B cell (primary cell): ENCODE measurements around the gene SLC25A17. TPM values are rescaled to one million over a fixed set of nuclear protein-coding genes. Genes with fewer than 3 reads are reported as not detected.

ENCODE experiments used
- ATAC-seq: fragments of 200-7000 bp; cut with Tn5 transposase; one replicate; pipeline ENCODE4 v1.10.0; 2021; ENCODE audit warnings: low read depth, mild to moderate bottlenecking, moderate number of reproducible peaks, moderate library complexity
- CTCF ChIA-PET: fragments of 350-600 bp; sonication (Branson Sonifier 250); formaldehyde crosslinking; loops from one replicate; lab custom pipeline; 2021; ENCODE audit warnings: antibody characterized with exemption, inconsistent platforms; lab: Charles Lee
- POLR2A ChIA-PET: fragments of 350-600 bp; sonication (Branson Sonifier 250); formaldehyde crosslinking; loops from one replicate; lab custom pipeline; 2021; ENCODE audit warnings: antibody characterized with exemption; lab: Charles Lee
- DNase-seq: peaks from one replicate; pipeline ENCODE4 v3.0.0; 2013
- H2AFZ ChIP-seq: 2 replicates; pipeline ENCODE4 v1.6.1; 2012; ENCODE audit warnings: mild to moderate bottlenecking, low read depth, low read length; ENCODE audit not compliant: insufficient read depth, poor library complexity, severe bottlenecking
- H3K27ac ChIP-seq, 2 donors: 1 replicate in 1 of 2; 2 replicates in 1 of 2; pipeline ENCODE4 v1.5.1; 2012 to 2013; ENCODE audit warnings: low read length in 2 of 2, mild to moderate bottlenecking in 2 of 2, moderate library complexity in 1 of 2
- H3K27me3 ChIP-seq, 4 experiments: fragments of 200-600 bp in 1 of 4; sonication (generic) in 1 of 4; replicated peaks in 1 of 4; 1 replicate in 2 of 4; 2 replicates in 2 of 4; pipeline versions ENCODE4 v1.6.1 to v1.7.0; 2013 to 2016; ENCODE audit warnings: low read length in 3 of 4, mild to moderate bottlenecking in 2 of 4, mixed read lengths in 1 of 4, moderate library complexity in 1 of 4; ENCODE audit not compliant: insufficient read depth in 4 of 4, control insufficient read depth in 3 of 4; ENCODE audit errors: control extremely low read depth in 1 of 4
- H3K36me3 ChIP-seq, 2 experiments: replicated peaks in 1 of 2; 1 replicate in 1 of 2; 2 replicates in 1 of 2; pipeline versions ENCODE4 v1.6.1 to v1.7.1; 2013; ENCODE audit warnings: low read length in 1 of 2; ENCODE audit not compliant: insufficient read depth in 2 of 2, control insufficient read depth in 1 of 2; ENCODE audit errors: control extremely low read depth in 1 of 2, extremely low read depth in 1 of 2
- H3K4me1 ChIP-seq, 2 donors: fragments of 200-600 bp in 1 of 2; sonication (generic) in 1 of 2; 1 replicate in 1 of 2; 2 replicates in 1 of 2; pipeline versions ENCODE4 v1.5.1 to v1.6.1; 2013 to 2017; ENCODE audit warnings: low read length in 2 of 2; ENCODE audit not compliant: control insufficient read depth in 2 of 2, insufficient read depth in 2 of 2
- H3K4me2 ChIP-seq: replicated peaks from 2 replicates; pipeline ENCODE3; 2012; ENCODE audit warnings: mild to moderate bottlenecking, low read depth, low read length; ENCODE audit not compliant: poor library complexity, severe bottlenecking
- H3K4me3 ChIP-seq, 5 experiments: fragments of 200-600 bp in 1 of 5; sonication (generic) in 1 of 5; 1 replicate in 3 of 5; 2 replicates in 2 of 5; pipeline versions ENCODE4 v1.5.1 to v1.7.0; 2011 to 2016; ENCODE audit warnings: low read length in 4 of 5, mild to moderate bottlenecking in 4 of 5, low read depth in 2 of 5, control low read depth in 1 of 5, moderate library complexity in 1 of 5; ENCODE audit not compliant: insufficient read depth in 1 of 5; ENCODE audit errors: control extremely low read depth in 1 of 5, extremely low read depth in 1 of 5
- H3K79me2 ChIP-seq: fragments of 200-600 bp; sonication (generic); one replicate; pipeline ENCODE4 v1.6.0; 2016; ENCODE audit warnings: low read length; ENCODE audit not compliant: control insufficient read depth, insufficient read depth
- H3K9ac ChIP-seq: fragments of 200-600 bp; sonication (generic); 2 replicates; pipeline ENCODE4 v1.6.1; 2017; ENCODE audit warnings: mild to moderate bottlenecking, low read length, moderate library complexity
- H3K9me3 ChIP-seq, 3 donors: one replicate each; pipeline versions ENCODE4 v1.6.1 to v1.7.1; 2013; ENCODE audit warnings: low read length in 2 of 3; ENCODE audit not compliant: control insufficient read depth in 2 of 3, insufficient read depth in 1 of 3; ENCODE audit errors: control extremely low read depth in 1 of 3
- H4K20me1 ChIP-seq: 2 replicates; pipeline ENCODE4 v1.6.0; 2012; ENCODE audit warnings: mild to moderate bottlenecking, low read length; ENCODE audit not compliant: insufficient read depth, control insufficient read depth, poor library complexity, severe bottlenecking
- H3K27ac Mint-ChIP-seq: one replicate; pipeline ENCODE4 v1.8.0; 2021; ENCODE audit warnings: mixed read lengths
- H3K27me3 Mint-ChIP-seq: one replicate; pipeline ENCODE4 v1.8.0; 2021; ENCODE audit warnings: mixed read lengths
- H3K4me1 Mint-ChIP-seq: one replicate; pipeline ENCODE4 v1.8.0; 2021; ENCODE audit warnings: mixed read lengths
- H3K4me3 Mint-ChIP-seq: one replicate; pipeline ENCODE4 v1.8.0; 2021; ENCODE audit warnings: mixed read lengths
- H3K9me3 Mint-ChIP-seq: one replicate; pipeline ENCODE4 v1.8.0; 2022; ENCODE audit warnings: mixed read lengths; ENCODE audit not compliant: insufficient read depth
- CTCF ChIP-seq: fragments of 200-600 bp; IDR thresholded peaks from one replicate; pipeline ENCODE4 v1.8.0; 2022; ENCODE audit warnings: antibody characterized with exemption, mild to moderate bottlenecking
- EZH2 ChIP-seq: IDR thresholded peaks from 2 replicates; pipeline ENCODE4 v1.6.1; 2012; ENCODE audit warnings: borderline replicate concordance, low read depth, mild to moderate bottlenecking, moderate library complexity, low read length; ENCODE audit not compliant: insufficient read depth, poor library complexity, severe bottlenecking
- WGBS: methylation state at CpG from one replicate; pipeline ENCODE4 v1.1.5; 2013; ENCODE audit warnings: missing lambda C conversion rate; ENCODE audit not compliant: insufficient coverage; 5-methylcytosine and 5-hydroxymethylcytosine counted together
- intact Hi-C: fragments of 100-400 bp; cut with micrococcal nuclease; formaldehyde crosslinking; loops from one replicate; pipeline ENCODE4 v1.10.0; 2022
- polyA plus RNA-seq: library from polyadenylated mRNA; depleted of rRNA; stranded (reverse); fragments of >200 nt; gene quantifications from 2 replicates; pipeline ENCODE4 v1.2.3, GENCODE V29; 2012
- total RNA-seq, 2 donors: library from RNA; stranded (reverse); fragments of 120-200 nt in 1 of 2; gene quantifications; 1 replicate in 1 of 2; 2 replicates in 1 of 2; pipeline versions ENCODE4 v1.2.3 to v1.2.4, GENCODE V29; 2013 to 2022

SLC25A17 gene
- total and polyA plus RNA-seq, 2 donors (not counting 1 experiment from before 2014, with no cell fraction given): 13.1 to 15.0 TPM

GRCh38 chr22:40747361-40747760, 71.8 kb downstream of the SLC25A17 start:
- no peaks in the 10 kb centered on the region for H3K79me2 ChIP-seq
- no peak overlapping the region for H3K9ac ChIP-seq
- no peak for ATAC-seq
- intact Hi-C loops: no loop called here
- no peaks in the 10 kb centered on the region for H3K36me3 ChIP-seq
- TF ChIP-seq CTCF: no peak
- no peak for TF ChIP-seq EZH2
- ChIA-PET CTCF (interaction anchor here (0.6 to 1.4 kb wide), 4 partner anchors 12 to 92 kb away, joined by 3 read pairs; no protein-coding TSS in a partner anchor), POLR2A (no interaction called here)
- H4K20me1 ChIP-seq: no peaks in the 10 kb centered on the region
- peaks cover 0 to 16% (median 6%) of the 10 kb centered on the region in 3 donors for H3K9me3 ChIP-seq
- H3K27ac ChIP-seq: no peak overlapping the region
- no peak overlapping the region for H3K4me3 ChIP-seq
- no peaks in the 10 kb centered on the region for H3K4me1 ChIP-seq
- no peak for DNase-seq
- H3K27me3 Mint-ChIP-seq: no peaks in the 10 kb centered on the region
- no peaks in the 10 kb centered on the region for H3K27me3 ChIP-seq
- H3K4me2 ChIP-seq: no peak overlapping the region
- no peak overlapping the region for H2AFZ ChIP-seq
- peaks cover 4% of the 10 kb centered on the region for H3K9me3 Mint-ChIP-seq
- H3K4me1 Mint-ChIP-seq: no peaks in the 10 kb centered on the region
- WGBS: 85% methylated on average over 1 of the region's 1 CpG
- no peak overlapping the region for H3K27ac Mint-ChIP-seq
- H3K4me3 Mint-ChIP-seq: no peak overlapping the region

- no peak overlapping the region for H2AFZ ChIP-seq
Observed at GRCh38 chr22:40746428-40747220, 72.5 kb downstream of the SLC25A17 start.

More at GRCh38 chr22:40746428-40747220, 72.5 kb downstream of the SLC25A17 start:
- Histone ChIP-seq H3K4me1 (no peaks in the 10 kb centered on the region), H3K4me2 (no peak overlapping the region), H3K9ac (no peak overlapping the region), H3K79me2 (no peaks in the 10 kb centered on the region), H3K4me3 (no peak overlapping the region), H4K20me1 (no peaks in the 10 kb centered on the region), H3K27ac (no peak overlapping the region), H3K9me3 (peaks cover 0 to 16% (median 6%) of the 10 kb centered on the region in 3 donors), H3K36me3 (no peaks in the 10 kb centered on the region), H3K27me3 (no peaks in the 10 kb centered on the region)
- ChIA-PET POLR2A (no interaction called here), CTCF (interaction anchor here (0.6 to 1.4 kb wide), 5 partner anchors 13 to 91 kb away, joined by 3 read pairs; no protein-coding TSS in a partner anchor)
- intact Hi-C loops: no loop called here
- TF ChIP-seq EZH2: no peak
- no peak for TF ChIP-seq CTCF
- Mint-ChIP-seq H3K9me3 (peaks cover 4% of the 10 kb centered on the region), H3K27me3 (no peaks in the 10 kb centered on the region), H3K4me1 (no peaks in the 10 kb centered on the region), H3K27ac (no peak overlapping the region), H3K4me3 (no peak overlapping the region)
- DNase-seq (no peak), ATAC-seq (no peak)
- WGBS: no CpG with 5 or more reads among the region's 12 CpGs
